ENCODE measurements around the gene SCGB3A2.

Gene SCGB3A2

DNA sequence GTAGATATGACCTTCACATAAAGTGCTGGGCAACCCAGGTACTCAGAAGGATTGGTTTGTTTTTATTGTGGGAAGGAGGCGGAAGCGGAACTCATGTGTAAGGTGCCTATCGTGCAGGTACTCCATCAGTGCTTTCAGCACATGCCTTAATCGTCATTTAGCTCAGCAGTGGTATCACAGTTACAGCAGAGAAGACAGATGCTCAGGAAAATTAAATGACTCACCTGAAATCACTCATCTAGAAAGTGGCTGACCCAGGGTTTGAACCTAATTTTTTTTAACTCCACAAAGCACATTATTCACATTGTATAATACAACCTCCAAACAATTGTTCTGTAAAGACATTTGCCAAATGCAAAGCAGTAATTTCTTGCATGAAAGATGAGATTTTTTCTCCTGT, 25.6 kb downstream of the SCGB3A2 start:
- DNase-seq (ENCODE audit: low read depth) = no peak

GRCh38 chr5:147906326-147907095, 28.0 kb downstream of the SCGB3A2 start, which contains the start of gene C5orf46:
TSS of gene C5orf46 (minus strand) at chr5:147906538. CDS start at chr5:147906501, 37 bp downstream.
- no peak for DNase-seq (ENCODE audit: low read depth)

GRCh38 chr5:147911427-147911826, 32.9 kb downstream of the SCGB3A2 start:
- DNase-seq (ENCODE audit: low read depth) = no peak

DNA sequence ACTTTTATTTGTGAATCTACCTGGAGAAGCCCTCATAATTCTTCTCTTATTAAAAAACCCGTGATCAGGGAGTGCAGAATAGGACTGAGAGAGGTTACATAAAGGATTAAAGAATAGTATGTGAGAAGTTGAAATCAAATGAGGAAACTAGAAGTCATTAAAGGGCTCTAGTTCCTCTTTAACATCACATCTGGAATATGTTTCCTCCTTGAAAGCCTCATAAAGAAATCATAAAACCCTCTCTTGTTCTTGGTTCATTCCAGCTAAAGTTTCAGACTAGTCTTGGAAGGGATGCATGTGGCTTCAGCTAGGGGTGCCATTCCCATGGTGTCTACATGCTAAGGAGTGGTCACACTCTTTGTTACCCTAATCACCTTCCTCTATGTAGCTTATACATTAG, 33.5 kb downstream of the SCGB3A2 start:
- DNase-seq (ENCODE audit: low read depth) = no peak

GRCh38 chr5:147913786-147914185, 35.3 kb downstream of the SCGB3A2 start:
- no peak for DNase-seq (ENCODE audit: low read depth)

DNA sequence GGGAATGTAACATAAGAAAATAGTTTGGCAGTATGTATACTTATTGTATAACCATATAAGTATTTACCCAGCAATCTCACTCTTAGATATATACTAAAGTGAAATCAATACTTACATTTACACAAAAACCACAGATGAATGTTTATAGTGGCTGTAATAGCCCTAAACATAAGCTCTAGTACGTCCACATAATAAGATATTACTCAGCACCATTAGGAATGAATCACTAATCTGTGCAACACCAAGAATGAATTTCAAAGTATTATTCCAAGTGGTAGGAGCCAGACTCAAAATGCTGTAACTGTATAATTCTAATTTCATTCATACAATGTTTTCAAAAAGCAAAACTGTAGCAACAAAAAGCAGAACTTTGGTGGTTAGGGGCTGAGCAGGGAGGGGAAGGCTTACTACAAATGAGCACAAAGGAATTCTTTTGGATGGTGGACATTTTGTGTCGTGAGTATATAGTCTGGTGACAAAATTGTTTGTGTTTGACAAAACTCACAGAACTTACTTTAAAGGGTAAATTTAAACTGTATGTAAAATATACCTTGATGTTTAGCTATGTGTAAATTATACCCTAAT, 39.7 kb downstream of the SCGB3A2 start:
- DNase-seq (ENCODE audit: low read depth) = no peak

DNA sequence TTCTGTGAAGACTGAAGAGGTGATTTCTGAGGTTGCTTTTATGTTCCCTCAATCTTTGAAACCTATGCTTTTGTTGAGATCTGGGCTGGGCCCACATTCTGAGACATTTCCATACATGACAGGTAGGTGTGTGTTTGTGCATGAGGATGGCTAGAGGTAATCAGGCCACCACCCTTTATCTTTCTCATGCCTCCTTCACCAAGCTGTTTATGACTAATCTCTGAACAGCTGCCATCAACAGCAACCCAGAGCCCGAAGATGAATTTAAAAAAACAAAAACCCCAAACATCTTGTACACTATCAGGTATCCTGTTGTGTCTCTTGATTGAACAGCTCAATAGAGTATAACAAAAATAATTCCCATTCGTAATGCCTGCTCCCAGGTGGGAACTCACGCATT, 40.4 kb downstream of the SCGB3A2 start:
- no peak for DNase-seq (ENCODE audit: low read depth)

GRCh38 chr5:147920420-147921030, 42.0 kb downstream of the SCGB3A2 start:
- no peak for DNase-seq (ENCODE audit: low read depth)

GRCh38 chr5:147921136-147921535, 42.6 kb downstream of the SCGB3A2 start:
- no peak for DNase-seq (ENCODE audit: low read depth)

- DNase-seq (ENCODE audit: low read depth) = no peak
Measured at GRCh38 chr5:147925020-147925419, 46.5 kb downstream of the SCGB3A2 start.

- no peak for DNase-seq (ENCODE audit: low read depth)
Measured at GRCh38 chr5:147927901-147928300, 49.4 kb downstream of the SCGB3A2 start.

GRCh38 chr5:147930769-147931168, 52.3 kb downstream of the SCGB3A2 start:
- no peak for DNase-seq (ENCODE audit: low read depth)
